GM18870 (cell line): Measurements from ENCODE around the gene ITGAL.
A peak's percentile ranks its signal among the peaks of the same experiment; 100 is the strongest.
"Not testable (repeated sequence)": the region's sequence is repeated elsewhere in the genome, so short reads cannot be mapped to it uniquely, and the experiment has no call there.

ENCODE experiments used
- ATAC-seq: cut with Tn5 transposase; IDR thresholded peaks from one replicate; pipeline ENCODE4 v1.9.1; 2021; ENCODE audit warnings: moderate library complexity; ENCODE audit not compliant: unreplicated experiment

The ITGAL gene

DNA sequence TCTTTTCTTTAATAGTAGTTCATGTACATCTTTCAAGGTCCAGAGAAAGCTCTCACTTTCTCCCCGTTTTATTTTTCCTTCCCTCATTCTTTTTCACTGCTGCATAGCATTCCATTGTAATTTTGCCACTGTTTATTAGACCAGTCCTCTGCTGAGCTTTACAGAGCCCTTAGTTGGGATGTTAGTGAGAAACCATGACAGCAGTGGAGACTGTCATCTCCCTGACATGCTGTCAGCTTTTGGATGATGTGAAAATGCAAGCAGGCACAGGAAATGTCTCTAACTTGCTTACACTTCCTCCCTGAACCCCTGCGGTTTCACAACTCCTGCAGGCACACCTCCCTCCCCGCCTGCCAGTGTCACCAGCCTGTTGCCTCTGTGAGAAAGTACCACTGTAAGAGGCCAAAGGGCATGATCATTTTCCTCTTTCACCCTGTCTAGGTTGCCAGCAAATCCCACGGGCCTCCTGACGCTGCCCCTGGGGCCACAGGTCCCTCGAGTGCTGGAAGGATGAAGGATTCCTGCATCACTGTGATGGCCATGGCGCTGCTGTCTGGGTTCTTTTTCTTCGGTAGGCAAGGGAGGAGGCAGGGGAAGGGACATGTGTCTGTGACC is at the start of gene ITGAL:
Gene ITGAL (plus strand): TSS at position 415 of the 615 bp plus-strand sequence. CDS start 96 bp downstream, at position 511.
- ATAC-seq: peak; percentile 59

DNA sequence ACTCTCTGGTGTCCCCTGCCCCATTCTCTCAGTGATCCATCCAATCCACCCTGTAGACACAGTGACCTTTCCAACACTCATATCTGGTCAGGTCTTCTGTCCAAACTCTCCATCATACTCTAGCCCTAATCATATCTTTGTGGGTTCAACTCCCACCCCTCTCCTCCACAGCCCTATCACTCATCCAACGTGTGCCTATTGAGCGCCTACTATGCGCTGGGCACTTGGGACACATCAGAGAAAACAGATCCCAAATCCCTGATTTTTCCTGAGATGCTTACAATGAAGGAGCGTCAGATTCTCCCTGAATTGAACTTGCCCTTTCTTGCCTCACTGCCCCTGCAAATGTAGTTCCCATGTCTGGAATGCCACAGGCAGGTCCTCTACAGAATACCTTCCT is 44.5 kb upstream of the ITGAL start:
- ATAC-seq: no peak

DNA sequence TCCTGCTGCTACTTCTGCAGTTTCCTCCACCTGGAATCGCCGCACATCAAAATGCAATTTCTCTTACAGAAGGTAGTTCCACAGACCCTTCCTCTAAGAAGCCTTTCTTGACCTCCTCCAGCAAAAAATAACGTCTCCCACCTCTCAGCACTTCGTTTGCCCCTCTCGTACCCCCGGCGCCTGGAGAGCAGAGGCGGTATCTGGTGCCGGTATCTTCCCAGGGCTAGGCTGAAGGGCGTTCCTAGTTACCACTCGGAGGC is 43.2 kb upstream of the ITGAL start:
- ATAC-seq: no peak

DNA sequence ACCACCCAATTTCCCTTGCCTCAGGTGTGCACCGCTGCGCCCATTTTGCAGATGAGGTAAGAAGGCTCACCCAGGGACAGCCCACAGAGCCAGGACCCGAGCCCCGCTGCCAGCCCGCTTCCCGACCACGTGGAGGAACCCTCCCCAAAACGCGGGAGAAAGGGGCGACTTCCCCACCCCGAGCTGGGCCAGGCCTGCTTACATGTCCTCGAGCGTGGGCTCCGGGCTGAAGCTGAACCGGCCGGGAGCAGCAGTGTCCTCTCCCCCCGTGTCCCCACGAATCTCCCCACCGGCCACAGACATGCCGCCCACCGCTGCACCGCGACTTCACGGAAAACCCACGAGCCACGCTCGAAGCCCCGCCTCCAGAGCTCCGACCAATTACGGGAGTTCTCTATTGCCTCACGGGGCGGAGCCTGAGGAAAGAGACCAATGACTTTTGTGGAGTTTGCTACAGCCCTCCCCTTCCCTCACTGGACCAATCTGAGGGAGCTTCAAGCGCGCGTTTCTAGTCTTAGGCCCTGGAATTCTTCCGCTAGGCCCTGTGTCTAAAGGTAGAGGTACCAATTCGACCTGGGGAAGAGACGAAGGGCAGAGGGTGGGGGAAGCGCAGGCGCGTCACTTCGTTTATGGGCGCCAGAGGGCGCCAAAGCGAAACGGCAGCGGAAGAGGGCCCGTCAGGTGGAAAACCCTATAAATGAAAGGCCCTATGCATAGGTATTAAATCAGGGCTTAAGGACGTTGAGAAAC is 42.7 kb upstream of the ITGAL start, which contains the start of gene DCTPP1:
Gene DCTPP1 (minus strand): TSS at position 353 of the 750 bp plus-strand sequence. CDS start 50 bp downstream, at position 303.
- peak; percentile 93 for ATAC-seq

DNA sequence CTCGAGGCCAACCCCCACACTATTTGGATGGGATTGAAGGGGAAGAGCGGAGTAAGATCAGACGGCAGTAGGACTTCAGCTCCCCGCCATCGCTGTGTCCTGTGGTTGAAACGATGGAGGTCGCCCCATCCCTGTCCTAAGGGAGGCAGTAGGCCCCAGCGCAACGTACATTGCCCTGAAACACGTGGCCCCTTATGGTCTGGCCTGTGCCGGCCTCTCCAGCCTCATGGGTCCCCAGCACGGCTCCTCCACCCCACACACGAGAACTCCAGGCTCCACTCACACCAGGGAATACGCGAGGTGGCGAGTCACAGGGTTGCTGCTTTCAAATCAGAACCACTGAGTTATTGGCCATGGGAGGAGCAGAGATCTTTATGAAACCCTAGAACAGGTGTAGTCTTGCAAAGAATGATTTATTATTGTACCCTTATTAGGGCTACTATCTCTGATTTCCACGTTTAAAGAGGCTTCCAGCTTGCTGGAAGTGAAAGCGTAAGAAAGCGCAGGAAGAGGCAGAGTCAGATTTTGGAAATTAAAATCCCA is 42.0 kb upstream of the ITGAL start:
- no peak for ATAC-seq

DNA sequence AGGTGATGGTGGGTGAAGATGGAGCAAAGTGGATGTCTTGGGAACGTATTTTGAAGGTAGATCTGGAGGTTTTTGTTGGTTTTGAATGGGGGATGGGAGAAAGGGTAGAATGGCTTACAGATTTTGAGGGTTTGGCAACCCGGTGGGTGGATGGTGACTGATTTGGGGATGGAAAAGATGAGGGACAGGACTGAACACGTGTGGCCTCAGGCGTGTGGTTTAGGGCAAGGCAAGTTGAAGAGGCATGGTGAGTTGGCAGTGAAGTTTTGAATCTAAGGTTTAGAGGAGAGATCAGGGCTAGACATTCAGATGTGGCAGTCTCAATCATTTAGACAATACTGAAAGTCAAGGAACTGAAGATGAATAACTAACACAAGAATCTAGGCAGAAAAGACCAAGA is 37.7 kb upstream of the ITGAL start:
- ATAC-seq: no peak

DNA sequence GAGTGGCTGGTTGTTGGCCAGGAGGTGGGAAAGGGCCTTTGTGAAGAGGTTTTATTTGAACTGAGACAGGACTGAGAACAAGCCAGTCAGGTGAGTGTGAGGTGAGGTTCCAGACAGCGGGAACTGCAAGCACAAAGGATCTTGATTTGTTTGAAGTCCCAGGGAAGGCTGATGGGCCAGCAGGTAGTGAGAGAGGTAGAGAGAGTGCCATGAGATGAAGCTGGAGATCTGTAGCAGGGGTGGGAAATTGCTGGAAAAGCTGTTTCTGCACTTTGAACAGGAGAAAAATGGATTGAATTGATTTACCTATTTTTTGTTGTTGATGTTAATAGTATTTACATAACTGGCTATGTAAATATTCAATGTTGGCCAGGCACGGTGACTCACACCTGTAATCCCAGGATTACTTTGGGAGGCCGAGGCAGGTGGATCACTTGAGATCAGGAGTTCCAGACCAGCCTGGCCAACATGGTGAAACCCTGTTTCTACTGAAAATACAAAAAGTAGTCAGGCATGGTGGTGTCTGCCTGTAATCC is 35.0 kb upstream of the ITGAL start:
- no peak for ATAC-seq

DNA sequence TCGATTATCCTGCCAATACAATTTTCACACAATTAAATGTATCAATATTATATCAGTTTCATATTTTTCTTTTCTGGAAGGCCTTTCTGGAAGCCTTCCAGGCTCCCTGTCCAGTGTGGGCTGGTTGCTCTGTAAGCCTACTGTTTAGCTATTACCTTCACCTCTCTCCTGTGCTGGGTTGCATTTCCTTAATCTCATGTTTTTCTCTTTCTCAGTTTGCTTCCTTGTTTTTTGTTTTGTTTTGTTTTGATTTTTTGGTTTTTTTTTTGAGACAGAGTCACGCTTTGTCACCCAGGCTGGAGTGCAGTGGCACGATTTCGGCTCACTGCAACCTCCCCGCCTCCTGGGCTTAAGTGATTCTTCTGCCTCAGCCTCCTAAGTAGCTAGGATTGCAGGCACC is 33.7 kb upstream of the ITGAL start:
- no peak for ATAC-seq

DNA sequence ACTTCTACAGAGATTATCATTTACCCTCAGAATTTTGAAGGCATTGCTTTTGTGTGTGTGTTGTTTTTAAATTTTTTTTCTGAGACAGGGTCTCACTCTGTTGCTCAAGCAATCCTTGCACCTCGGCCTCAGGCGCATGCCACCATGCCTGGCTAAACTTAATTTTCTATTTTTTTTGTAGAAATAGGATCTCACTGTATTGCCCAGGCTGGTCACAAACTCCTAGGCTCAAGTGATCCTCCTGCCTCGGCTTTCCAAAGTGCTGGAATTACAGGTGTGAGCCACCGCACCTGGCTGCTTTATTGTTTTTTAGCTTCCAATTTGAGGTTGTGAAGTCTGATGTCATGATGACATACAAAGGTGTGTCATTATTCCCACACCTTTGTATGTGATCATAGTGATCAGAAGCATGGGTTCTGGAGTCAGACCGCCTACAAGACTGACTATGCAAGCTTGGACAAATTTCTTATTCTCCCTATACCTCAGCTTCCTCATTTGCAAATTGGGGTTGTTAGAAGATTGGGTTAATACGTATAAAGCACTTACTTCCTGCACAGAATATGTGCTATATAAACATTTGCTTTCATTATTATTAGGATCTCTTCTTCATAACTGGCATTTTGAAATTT is 32.7 kb upstream of the ITGAL start:
- ATAC-seq: no peak

DNA sequence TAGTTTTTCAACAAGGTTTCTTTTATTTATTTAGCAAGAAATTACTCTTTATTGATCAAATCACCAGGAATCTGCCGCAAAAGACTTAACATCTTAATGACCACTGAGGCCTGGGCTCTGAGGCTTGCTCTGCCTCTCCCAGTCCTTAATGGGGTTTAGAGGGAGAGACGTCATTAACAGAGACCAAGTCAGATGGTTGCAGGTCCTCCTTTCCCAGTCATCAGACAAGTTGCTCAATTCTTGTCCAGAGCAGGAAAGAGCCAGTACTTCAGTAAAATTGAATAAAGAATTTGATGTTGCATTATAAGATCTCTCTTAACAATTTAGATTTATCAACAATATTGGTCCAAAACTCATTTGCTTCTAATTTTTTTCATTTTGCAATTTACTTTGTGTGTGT is 28.9 kb upstream of the ITGAL start:
- no peak for ATAC-seq

DNA sequence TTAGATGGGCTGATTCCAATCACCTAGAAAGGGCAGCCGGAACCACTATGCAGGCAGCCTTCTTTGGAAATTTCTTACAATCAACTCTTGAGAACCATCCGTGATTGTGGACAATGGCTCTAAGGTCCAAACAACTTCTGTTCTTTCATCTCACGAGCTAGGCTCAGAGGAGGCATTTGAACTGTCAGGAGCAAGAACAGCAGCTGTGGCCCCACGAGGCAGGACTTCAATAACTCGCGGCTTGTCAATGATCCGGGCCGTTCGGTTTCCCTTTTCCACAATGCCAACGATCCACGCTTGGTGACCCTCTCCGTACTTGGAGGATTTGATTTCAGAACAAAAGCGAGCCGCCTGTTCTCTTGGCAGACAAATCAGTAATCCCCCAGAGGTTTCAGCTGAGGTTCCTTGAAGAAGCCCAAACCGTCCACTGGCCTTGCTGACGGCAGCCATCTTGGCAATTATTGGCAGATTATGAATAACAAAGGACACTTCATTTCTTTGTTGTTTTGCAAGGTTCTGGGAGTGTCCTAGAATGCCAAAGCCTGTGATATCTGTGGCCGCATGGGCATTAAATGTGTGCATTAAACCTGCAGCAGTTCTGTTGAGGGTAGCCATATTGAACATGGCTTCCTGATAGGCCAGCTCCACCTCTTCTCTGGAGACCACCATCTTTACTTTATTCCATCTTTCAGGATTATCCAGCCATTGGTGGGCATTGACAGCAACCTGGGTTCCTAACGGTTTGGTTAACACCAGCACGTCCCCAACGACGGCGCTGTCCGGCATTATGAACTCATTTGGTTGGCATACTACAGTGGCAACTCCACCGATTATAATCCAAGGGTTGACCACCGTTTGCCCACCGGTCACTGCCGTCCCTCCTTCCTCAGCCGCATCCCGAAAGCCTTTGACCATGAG is 28.1 kb upstream of the ITGAL start:
- ATAC-seq: no peak

DNA sequence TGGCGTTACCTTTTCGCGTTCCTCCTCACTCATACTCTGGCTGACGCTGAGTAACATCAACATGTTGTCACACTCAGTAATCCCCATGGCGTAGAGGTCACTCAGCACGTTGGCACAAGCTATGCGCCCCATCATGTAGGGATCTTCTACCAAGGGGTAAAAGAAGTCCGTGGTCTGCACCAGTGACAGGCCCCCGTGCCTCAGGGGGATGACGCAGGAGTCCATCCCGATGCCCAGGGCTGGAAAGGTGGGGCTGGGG is 27.5 kb upstream of the ITGAL start:
- ATAC-seq: no peak

DNA sequence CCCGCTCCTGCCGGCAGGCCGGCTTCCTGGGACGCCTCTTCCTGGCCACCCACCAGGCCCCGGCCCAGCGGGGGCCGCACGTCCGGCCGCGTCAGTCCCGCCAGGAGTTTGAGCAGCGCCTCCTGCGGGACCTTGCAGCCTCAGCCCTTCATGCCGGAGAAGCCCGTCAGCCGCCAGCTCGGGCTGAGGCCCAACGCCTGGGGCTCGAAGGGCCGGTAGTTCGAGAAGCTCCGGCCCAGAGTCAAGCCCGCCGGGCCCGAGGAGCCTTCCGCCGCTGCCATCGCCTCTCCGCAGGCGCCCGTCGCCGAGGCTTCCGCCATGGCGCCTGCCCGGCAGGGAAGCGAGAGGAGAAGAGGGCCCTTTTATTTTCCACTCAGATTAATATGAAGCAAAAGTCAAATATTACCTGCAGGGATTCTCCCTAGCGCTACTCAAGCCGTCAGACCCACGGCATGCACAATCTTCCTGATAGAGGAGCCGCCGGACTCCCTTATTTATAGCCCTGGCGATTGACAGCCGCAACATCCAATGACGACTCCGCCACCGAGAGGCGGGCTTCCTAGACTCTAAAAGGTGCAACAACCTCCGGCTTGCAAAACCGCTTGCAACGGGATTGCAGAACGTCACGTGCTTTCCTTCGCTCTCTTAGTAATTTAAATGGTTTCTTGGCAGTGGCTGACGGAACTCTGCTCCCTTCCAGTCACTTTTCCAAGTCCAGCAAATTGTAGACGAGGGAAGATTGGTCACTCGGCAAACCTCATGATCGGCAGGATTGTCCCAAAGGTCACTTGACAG is 26.9 kb upstream of the ITGAL start, which contains the start of gene SEPHS2:
Gene SEPHS2 (minus strand): TSS at position 467 of the 795 bp plus-strand sequence. CDS start 147 bp downstream, at position 320.
- ATAC-seq: peak; percentile 61

DNA sequence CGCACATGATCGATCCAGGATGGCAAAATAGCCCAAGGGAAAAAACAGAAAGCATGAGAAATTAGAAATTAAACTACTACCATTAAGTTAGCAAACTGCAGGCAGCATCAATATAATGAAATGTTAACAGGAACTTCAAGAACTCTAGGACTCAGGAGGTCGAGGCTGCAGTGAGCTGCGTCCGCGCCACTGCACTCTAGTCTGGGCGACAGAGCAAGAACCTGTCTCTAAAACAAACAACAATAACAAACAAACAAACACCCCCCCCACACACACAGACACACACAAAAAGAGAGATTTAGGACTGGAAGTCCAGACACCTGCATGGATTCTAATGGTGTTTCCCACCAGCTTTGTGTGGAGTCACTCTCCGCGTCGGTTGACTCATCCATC is 26.3 kb upstream of the ITGAL start:
- no peak for ATAC-seq

DNA sequence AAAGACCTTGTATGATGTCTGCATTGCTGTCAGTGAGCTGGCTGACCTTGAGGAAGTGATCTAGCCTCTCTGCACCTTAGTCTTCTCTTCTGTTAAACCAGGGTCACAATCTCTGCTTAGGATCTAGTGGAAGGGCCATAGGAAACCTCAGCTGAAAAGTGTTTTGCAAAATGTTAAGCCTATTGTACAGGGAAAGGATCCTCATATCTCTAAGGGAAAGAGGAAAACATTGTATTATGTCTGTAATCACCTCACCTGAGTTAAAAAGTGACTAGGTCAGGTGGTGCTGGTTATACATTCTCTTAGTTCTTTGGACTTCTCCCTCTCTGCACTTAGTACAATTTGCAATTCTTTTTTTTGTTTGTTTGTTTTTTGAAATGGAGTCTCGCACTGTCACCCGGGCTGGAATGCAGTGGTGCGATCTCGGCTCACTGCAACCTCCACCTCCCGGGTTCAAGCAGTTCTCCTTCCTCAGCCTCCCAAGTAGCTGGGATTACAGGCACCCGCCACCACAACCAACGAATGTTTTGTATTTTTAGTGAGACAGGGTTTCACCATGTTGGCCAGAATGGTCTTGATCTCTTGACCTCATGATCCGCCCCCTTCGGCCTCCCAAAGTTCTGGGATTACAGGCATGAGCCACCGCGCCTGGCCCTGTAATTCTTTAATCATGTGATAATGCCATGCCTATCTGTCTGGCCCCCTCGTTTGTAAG is 24.9 kb upstream of the ITGAL start:
- ATAC-seq: no peak

DNA sequence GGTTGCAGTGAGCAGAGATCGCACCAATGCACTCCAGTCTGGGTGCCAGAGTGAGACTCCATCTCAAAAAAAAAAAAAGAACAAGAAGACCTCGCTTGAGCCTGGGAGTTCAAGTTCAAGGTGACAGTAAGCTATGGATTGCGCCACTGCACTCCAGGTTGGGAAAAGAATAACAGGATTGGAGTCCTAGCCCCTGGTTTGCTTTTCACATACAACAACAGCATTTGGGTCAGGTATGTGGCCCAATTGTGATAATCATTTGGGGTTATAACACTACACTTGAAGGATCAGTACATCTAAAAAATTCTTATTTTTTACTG is 23.5 kb upstream of the ITGAL start:
- ATAC-seq: no peak

DNA sequence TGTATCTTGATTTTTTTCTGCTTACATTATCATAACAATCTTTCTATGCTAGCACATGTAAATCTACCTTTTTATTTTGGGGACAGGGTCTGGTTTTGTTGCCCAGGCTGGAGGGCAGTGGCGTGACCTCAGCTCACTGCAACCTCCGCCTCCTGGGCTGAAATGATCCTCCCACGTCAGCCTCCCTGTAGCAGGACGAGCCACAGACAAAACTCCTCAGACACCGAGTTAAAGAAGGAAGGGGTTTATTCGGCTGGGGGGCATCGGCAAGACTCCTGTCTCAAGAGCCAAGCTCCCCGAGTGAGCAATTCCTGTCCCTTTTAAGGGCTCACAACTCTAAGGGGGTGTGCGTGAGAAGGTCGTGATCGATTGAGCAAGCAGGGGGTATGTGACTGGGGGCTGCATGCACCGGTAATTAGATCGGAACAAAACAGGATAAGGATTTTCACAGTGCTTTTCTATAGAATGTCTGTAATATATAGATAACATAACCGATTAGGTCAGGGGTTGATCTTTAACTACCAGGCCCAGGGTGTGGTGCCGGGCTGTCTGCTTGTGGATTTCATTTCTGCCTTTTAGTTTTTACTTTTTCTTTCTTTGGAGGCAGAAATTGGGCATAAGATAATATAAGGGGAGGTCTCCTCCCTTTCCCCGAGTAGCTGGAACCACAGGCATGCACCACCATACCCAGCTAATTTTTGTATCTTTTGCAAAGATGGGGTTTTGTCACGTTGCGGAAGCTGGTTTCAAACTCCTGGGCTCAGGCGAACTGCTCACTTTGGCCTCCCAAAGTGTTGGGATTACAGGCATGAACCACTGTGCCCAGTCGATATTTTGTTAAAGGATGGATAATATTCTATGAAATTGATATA is 19.6 kb upstream of the ITGAL start:
- not testable (repeated sequence) for ATAC-seq

DNA sequence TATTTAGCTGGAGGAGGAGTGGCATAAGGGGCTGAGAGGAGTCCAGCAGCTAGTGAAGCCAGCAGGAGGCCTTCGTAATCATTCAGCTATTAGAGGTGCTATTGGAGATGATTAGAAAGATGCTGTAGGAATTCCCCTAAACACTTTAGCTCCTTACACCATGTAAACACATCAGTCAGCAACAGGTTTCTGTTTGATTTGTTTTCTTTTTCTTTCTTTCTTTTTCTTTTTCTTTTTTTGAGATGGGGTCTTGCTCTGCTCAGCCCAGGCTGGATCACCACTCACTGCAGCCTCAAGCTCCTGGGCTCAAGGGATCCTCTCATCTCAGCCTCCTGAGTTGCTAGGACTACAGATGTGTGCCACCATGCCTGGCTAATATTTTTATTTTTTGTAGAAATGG is 16.2 kb upstream of the ITGAL start:
- ATAC-seq: no peak

DNA sequence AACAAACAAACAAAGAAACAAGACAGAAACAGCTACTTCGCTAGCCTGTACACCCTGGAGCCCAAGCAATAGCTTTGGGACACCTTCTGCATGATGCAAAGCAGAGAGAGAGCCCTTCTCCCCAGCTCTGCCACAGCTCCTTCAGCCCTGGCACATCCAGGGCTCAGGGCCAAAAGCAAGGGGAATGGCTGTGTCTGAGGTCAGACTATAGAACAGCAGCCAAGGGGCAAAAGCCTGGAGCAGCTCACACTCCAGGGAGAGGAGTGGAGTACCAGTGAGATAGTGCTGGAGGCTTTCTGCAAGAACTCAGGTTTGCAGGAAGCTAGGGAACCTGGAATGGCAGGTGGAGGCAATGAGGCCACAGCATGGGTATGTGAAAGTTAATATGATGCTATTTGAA is 15.3 kb upstream of the ITGAL start:
- ATAC-seq: no peak
